CD8-positive, alpha-beta memory T cell (primary cell): ENCODE results near the gene ATP11A. TPM values are rescaled to one million over a fixed set of nuclear protein-coding genes. Genes with fewer than 3 reads are reported as not detected.

ENCODE experiments used
- CTCF ChIA-PET: fragments of 350-600 bp; sonication (Branson Sonifier 250); formaldehyde crosslinking; loops from one replicate; lab custom pipeline; 2021; ENCODE audit warnings: antibody characterized with exemption; lab: Charles Lee
- POLR2A ChIA-PET: fragments of 350-600 bp; sonication (Branson Sonifier 250); formaldehyde crosslinking; loops from one replicate; lab custom pipeline; 2021; ENCODE audit warnings: antibody characterized with exemption; lab: Charles Lee
- DNase-seq, 5 donors: peaks; one replicate each; pipeline versions ENCODE4 v3.0.0 to v3.0.0-alpha.2; 2020 to 2022; ENCODE audit warnings: mixed read lengths in 1 of 5
- H3K27ac ChIP-seq: one replicate; pipeline ENCODE4 v1.7.0; 2013; ENCODE audit warnings: low read depth, mild to moderate bottlenecking, low read length, moderate library complexity
- H3K27me3 ChIP-seq: 2 replicates; pipeline ENCODE4 v1.7.0; 2013; ENCODE audit warnings: low read length, mild to moderate bottlenecking; ENCODE audit not compliant: insufficient read depth, poor library complexity, severe bottlenecking
- H3K36me3 ChIP-seq: 2 replicates; pipeline ENCODE4 v1.7.0; 2013; ENCODE audit warnings: mild to moderate bottlenecking, low read length, moderate library complexity; ENCODE audit not compliant: insufficient read depth
- H3K4me1 ChIP-seq: 2 replicates; pipeline ENCODE4 v1.7.0; 2013; ENCODE audit warnings: mild to moderate bottlenecking, low read length, moderate library complexity; ENCODE audit not compliant: insufficient read depth
- H3K4me3 ChIP-seq: 2 replicates; pipeline ENCODE4 v1.7.0; 2013; ENCODE audit warnings: mild to moderate bottlenecking, low read length
- H3K9me3 ChIP-seq: 2 replicates; pipeline ENCODE4 v1.7.0; 2013; ENCODE audit warnings: mild to moderate bottlenecking, low read length
- H3K27ac Mint-ChIP-seq, 8 donors: one replicate each; pipeline ENCODE4 v1.8.0; 2020 to 2021; ENCODE audit warnings: mixed read lengths in 8 of 8, mild to moderate bottlenecking in 6 of 8, inconsistent platforms in 3 of 8, moderate library complexity in 3 of 8
- H3K27me3 Mint-ChIP-seq, 2 donors: one replicate each; pipeline ENCODE4 v1.8.0; 2020 to 2021; ENCODE audit warnings: mixed read lengths in 2 of 2, mild to moderate bottlenecking in 1 of 2, moderate library complexity in 1 of 2
- H3K36me3 Mint-ChIP-seq, 3 donors: one replicate each; pipeline ENCODE4 v1.8.0; 2020 to 2021; ENCODE audit warnings: mixed read lengths in 3 of 3, inconsistent platforms in 1 of 3, mild to moderate bottlenecking in 1 of 3
- H3K4me1 Mint-ChIP-seq, 3 donors: one replicate each; pipeline ENCODE4 v1.8.0; 2020 to 2021; ENCODE audit warnings: mixed read lengths in 3 of 3, inconsistent platforms in 1 of 3, mild to moderate bottlenecking in 1 of 3
- H3K4me3 Mint-ChIP-seq, 7 donors: one replicate each; pipeline ENCODE4 v1.8.0; 2020 to 2021; ENCODE audit warnings: mixed read lengths in 7 of 7, mild to moderate bottlenecking in 6 of 7, moderate library complexity in 4 of 7, inconsistent platforms in 2 of 7
- H3K9me3 Mint-ChIP-seq, 5 donors: one replicate each; pipeline ENCODE4 v1.8.0; 2020 to 2022; ENCODE audit warnings: mixed read lengths in 5 of 5, mild to moderate bottlenecking in 3 of 5, moderate library complexity in 2 of 5, inconsistent platforms in 1 of 5
- polyA plus RNA-seq: library from polyadenylated mRNA; unstranded; fragments of 300-500 nt; fragmentation: Illumina TruSeq; gene quantifications from one replicate; pipeline ENCODE4 v1.2.3, GENCODE V29; 2021
- total RNA-seq, 2 experiments: library from RNA; stranded (reverse); gene quantifications; one replicate each; pipeline ENCODE4 v1.2.3, GENCODE V29; 2021

The ATP11A gene
- total and polyA plus RNA-seq, 3 experiments from 2014 or later, result 4.5 to 34.6 (median 34.0) TPM

GRCh38 chr13:112835344-112835743, 145.5 kb downstream of the ATP11A start:
- no peak overlapping the region for H3K4me3 Mint-ChIP-seq

GRCh38 chr13:112835796-112836195, 146.0 kb downstream of the ATP11A start:
- H3K27ac Mint-ChIP-seq, result no peak overlapping the region
- H3K27me3 Mint-ChIP-seq, result no peaks in the 10 kb centered on the region
- CTCF ChIA-PET, result no interaction called here
- H3K4me3 Mint-ChIP-seq, result no peak overlapping the region
- Histone ChIP-seq H3K4me3 (no peak overlapping the region), H3K36me3 (peaks cover 22% of the 10 kb centered on the region), H3K27me3 (no peaks in the 10 kb centered on the region), H3K9me3 (no peaks in the 10 kb centered on the region), H3K27ac (no peak overlapping the region), H3K4me1 (no peaks in the 10 kb centered on the region)
- POLR2A ChIA-PET, result no interaction called here
- DNase-seq, result no peak
- H3K9me3 Mint-ChIP-seq, result no peaks in the 10 kb centered on the region
- H3K4me1 Mint-ChIP-seq, result no peaks in the 10 kb centered on the region
- H3K36me3 Mint-ChIP-seq, result peaks cover 18 to 83% (median 24%) of the 10 kb centered on the region in 3 donors

More at GRCh38 chr13:112835344-112835743, 145.5 kb downstream of the ATP11A start:
- POLR2A ChIA-PET, result no interaction called here
- Histone ChIP-seq H3K27ac (no peak overlapping the region), H3K4me3 (no peak overlapping the region), H3K36me3 (peaks cover 22% of the 10 kb centered on the region), H3K9me3 (no peaks in the 10 kb centered on the region), H3K27me3 (no peaks in the 10 kb centered on the region), H3K4me1 (no peaks in the 10 kb centered on the region)
- peaks cover 18 to 86% (median 24%) of the 10 kb centered on the region in 3 donors for H3K36me3 Mint-ChIP-seq
- H3K27me3 Mint-ChIP-seq, result no peaks in the 10 kb centered on the region
- H3K4me1 Mint-ChIP-seq, result no peaks in the 10 kb centered on the region
- DNase-seq, result no peak
- CTCF ChIA-PET, result no interaction called here
- no peaks in the 10 kb centered on the region for H3K9me3 Mint-ChIP-seq
- H3K27ac Mint-ChIP-seq, result no peak overlapping the region

- Histone ChIP-seq H3K36me3 (peaks cover 14% of the 10 kb centered on the region), H3K9me3 (no peaks in the 10 kb centered on the region), H3K27me3 (no peaks in the 10 kb centered on the region), H3K4me1 (no peaks in the 10 kb centered on the region), H3K4me3 (no peak overlapping the region), H3K27ac (no peak overlapping the region)
- no peaks in the 10 kb centered on the region for H3K9me3 Mint-ChIP-seq
- H3K4me3 Mint-ChIP-seq, result no peak overlapping the region
- POLR2A ChIA-PET, result no interaction called here
- H3K36me3 Mint-ChIP-seq, result peaks cover 12 to 71% (median 19%) of the 10 kb centered on the region in 3 donors
- H3K27ac Mint-ChIP-seq, result peak overlapping the region in 1 of 8 donors; percentile 89
- CTCF ChIA-PET, result no interaction called here
- H3K27me3 Mint-ChIP-seq, result no peaks in the 10 kb centered on the region
- no peaks in the 10 kb centered on the region for H3K4me1 Mint-ChIP-seq
- no peak for DNase-seq
Measured at GRCh38 chr13:112836940-112837339, 147.1 kb downstream of the ATP11A start.

- peaks cover 10% of the 10 kb centered on the region for H3K36me3 ChIP-seq
- Mint-ChIP-seq H3K27ac (peak overlapping the region in 1 of 8 donors; percentile 89), H3K27me3 (no peaks in the 10 kb centered on the region), H3K4me3 (no peak overlapping the region), H3K36me3 (peaks cover 7 to 71% (median 22%) of the 10 kb centered on the region in 3 donors), H3K4me1 (no peaks in the 10 kb centered on the region), H3K9me3 (no peaks in the 10 kb centered on the region)
- H3K27ac ChIP-seq, result no peak overlapping the region
- ChIA-PET POLR2A (no interaction called here), CTCF (no interaction called here)
- no peak overlapping the region for H3K4me3 ChIP-seq
- no peaks in the 10 kb centered on the region for H3K4me1 ChIP-seq
- DNase-seq, result no peak
- H3K9me3 ChIP-seq, result no peaks in the 10 kb centered on the region
- H3K27me3 ChIP-seq, result no peaks in the 10 kb centered on the region
Measured at GRCh38 chr13:112837371-112838037, 147.7 kb downstream of the ATP11A start.

- Histone ChIP-seq H3K27ac (no peak overlapping the region), H3K9me3 (no peaks in the 10 kb centered on the region), H3K4me3 (no peak overlapping the region), H3K27me3 (no peaks in the 10 kb centered on the region), H3K4me1 (no peaks in the 10 kb centered on the region), H3K36me3 (peaks cover 10% of the 10 kb centered on the region)
- DNase-seq, result no peak
- ChIA-PET POLR2A (no interaction called here), CTCF (no interaction called here)
- H3K36me3 Mint-ChIP-seq, result peaks cover 6 to 71% (median 21%) of the 10 kb centered on the region in 3 donors
- H3K9me3 Mint-ChIP-seq, result no peaks in the 10 kb centered on the region
- H3K27me3 Mint-ChIP-seq, result no peaks in the 10 kb centered on the region
- no peak overlapping the region for H3K27ac Mint-ChIP-seq
- H3K4me3 Mint-ChIP-seq, result no peak overlapping the region
- H3K4me1 Mint-ChIP-seq, result no peaks in the 10 kb centered on the region
Measured at GRCh38 chr13:112838038-112838841, 148.4 kb downstream of the ATP11A start.

DNA sequence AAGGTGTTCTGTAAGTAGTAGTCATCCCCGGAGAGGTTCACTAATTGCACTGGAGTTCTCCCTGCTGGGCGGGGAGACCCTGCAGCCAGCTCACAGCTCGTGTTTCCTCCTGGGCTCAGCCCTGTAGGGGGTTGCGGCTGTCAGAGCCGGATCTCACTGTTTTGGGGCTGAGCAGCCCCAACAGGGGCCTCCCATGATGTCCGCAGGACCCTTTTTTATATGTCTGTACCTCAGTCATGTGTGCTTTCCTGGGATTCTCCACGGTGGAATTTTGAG, 148.9 kb downstream of the ATP11A start:
- H3K9me3 Mint-ChIP-seq, result no peaks in the 10 kb centered on the region
- POLR2A ChIA-PET, result no interaction called here
- no peak overlapping the region for H3K4me3 ChIP-seq
- peaks cover 9 to 71% (median 22%) of the 10 kb centered on the region in 3 donors for H3K36me3 Mint-ChIP-seq
- no peak overlapping the region for H3K27ac Mint-ChIP-seq
- H3K36me3 ChIP-seq, result peaks cover 10% of the 10 kb centered on the region
- H3K4me1 Mint-ChIP-seq, result no peaks in the 10 kb centered on the region
- H3K4me1 ChIP-seq, result no peaks in the 10 kb centered on the region
- no peak for DNase-seq
- CTCF ChIA-PET, result no interaction called here
- no peak overlapping the region for H3K27ac ChIP-seq
- no peak overlapping the region for H3K4me3 Mint-ChIP-seq
- no peaks in the 10 kb centered on the region for H3K9me3 ChIP-seq
- H3K27me3 Mint-ChIP-seq, result no peaks in the 10 kb centered on the region
- H3K27me3 ChIP-seq, result no peaks in the 10 kb centered on the region

- POLR2A ChIA-PET, result no interaction called here
- Mint-ChIP-seq H3K36me3 (peaks cover 9 to 71% (median 20%) of the 10 kb centered on the region in 3 donors), H3K4me3 (no peak overlapping the region)
Measured at GRCh38 chr13:112839356-112840105, 149.7 kb downstream of the ATP11A start.

More at GRCh38 chr13:112839356-112840105, 149.7 kb downstream of the ATP11A start:
- Histone ChIP-seq H3K4me1 (no peaks in the 10 kb centered on the region), H3K27me3 (no peaks in the 10 kb centered on the region), H3K36me3 (peaks cover 10% of the 10 kb centered on the region), H3K4me3 (no peak overlapping the region), H3K27ac (no peak overlapping the region), H3K9me3 (no peaks in the 10 kb centered on the region)
- H3K9me3 Mint-ChIP-seq, result no peaks in the 10 kb centered on the region
- CTCF ChIA-PET, result no interaction called here
- H3K4me1 Mint-ChIP-seq, result no peaks in the 10 kb centered on the region
- H3K27me3 Mint-ChIP-seq, result no peaks in the 10 kb centered on the region
- H3K27ac Mint-ChIP-seq, result peak overlapping the region in 1 of 8 donors; percentile 71
- no peak for DNase-seq
